ENCODE measurements around the gene PDE1A. TPM values are rescaled to one million over a fixed set of nuclear protein-coding genes. Genes with fewer than 3 reads are reported as not detected.

PDE1A gene
- total RNA-seq, 1 donor from 2014 or later = 14.5 TPM

DNA sequence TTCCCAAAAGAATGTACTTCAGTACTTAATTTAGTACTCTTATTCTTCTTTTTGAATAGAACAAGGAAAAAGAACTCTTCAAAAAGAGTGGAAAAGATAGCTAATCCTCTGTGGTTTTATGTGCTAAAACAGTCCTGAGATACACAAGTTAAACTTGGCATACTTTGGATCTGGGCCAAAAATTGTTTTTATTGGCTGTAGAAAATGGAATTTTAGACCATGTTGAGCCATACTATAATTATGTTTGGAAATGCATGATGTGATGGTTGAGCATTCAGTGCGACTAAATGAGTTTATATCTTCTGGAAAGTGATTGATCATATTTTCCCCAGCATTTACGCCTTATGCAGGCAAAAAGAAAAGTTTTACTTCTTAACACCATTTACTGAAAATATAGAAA is 18.0 kb upstream of the PDE1A start:
- Histone ChIP-seq H3K27me3 (no peaks in the 10 kb centered on the region), H3K36me3 (no peaks in the 10 kb centered on the region), H3K27ac (no peak overlapping the region), H3K9me3 (no peaks in the 10 kb centered on the region), H3K4me1 (no peaks in the 10 kb centered on the region), H3K4me3 (no peak overlapping the region)
- intact Hi-C loops (cut with DNase I) = no loop called here
- no peak for TF ChIP-seq POLR2AphosphoS5 (IDR thresholded peaks at IDR 0.05; ENCODE audit: insufficient read depth in 1 of 2, low read depth in 1 of 2)
- TF ChIP-seq POLR2A (IDR thresholded peaks at IDR 0.05) = no peak
- no peak for DNase-seq (ENCODE audit: extremely low spot score in 2 of 2)

DNA sequence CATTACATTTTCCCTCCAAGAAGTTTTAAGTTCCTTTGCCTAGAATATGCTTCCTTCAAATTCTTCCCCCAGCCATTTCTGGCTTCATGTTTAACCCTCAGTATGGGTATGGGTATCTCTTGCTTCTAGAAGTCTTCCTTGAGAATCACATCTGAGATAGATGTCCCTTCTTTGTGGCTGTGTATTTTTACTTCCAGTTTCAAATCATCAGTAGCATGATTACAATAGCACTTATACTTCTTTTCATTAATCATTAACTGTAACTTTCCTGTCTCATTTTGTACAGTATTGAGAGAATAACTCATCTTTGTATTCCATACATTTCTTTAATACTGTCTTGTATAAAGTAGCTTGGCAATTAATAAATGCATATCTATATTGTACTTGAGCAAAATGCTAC is 17.3 kb upstream of the PDE1A start:
- H3K4me1 ChIP-seq = no peaks in the 10 kb centered on the region
- no peak overlapping the region for H3K4me3 ChIP-seq
- no peaks in the 10 kb centered on the region for H3K36me3 ChIP-seq
- intact Hi-C loops (cut with DNase I) = no loop called here
- no peak for TF ChIP-seq POLR2A (IDR thresholded peaks at IDR 0.05)
- TF ChIP-seq, protein P1, sequence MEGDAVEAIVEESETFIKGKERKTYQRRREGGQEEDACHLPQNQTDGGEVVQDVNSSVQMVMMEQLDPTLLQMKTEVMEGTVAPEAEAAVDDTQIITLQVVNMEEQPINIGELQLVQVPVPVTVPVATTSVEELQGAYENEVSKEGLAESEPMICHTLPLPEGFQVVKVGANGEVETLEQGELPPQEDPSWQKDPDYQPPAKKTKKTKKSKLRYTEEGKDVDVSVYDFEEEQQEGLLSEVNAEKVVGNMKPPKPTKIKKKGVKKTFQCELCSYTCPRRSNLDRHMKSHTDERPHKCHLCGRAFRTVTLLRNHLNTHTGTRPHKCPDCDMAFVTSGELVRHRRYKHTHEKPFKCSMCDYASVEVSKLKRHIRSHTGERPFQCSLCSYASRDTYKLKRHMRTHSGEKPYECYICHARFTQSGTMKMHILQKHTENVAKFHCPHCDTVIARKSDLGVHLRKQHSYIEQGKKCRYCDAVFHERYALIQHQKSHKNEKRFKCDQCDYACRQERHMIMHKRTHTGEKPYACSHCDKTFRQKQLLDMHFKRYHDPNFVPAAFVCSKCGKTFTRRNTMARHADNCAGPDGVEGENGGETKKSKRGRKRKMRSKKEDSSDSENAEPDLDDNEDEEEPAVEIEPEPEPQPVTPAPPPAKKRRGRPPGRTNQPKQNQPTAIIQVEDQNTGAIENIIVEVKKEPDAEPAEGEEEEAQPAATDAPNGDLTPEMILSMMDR (IDR thresholded peaks at IDR 0.05) = no peak
- TF ChIP-seq POLR2AphosphoS5 (IDR thresholded peaks at IDR 0.05; ENCODE audit: insufficient read depth in 1 of 2, low read depth in 1 of 2) = no peak
- H3K27me3 ChIP-seq = no peaks in the 10 kb centered on the region
- no peak overlapping the region for H3K27ac ChIP-seq
- no peak for DNase-seq (ENCODE audit: extremely low spot score in 2 of 2)
- H3K9me3 ChIP-seq = no peaks in the 10 kb centered on the region

DNA sequence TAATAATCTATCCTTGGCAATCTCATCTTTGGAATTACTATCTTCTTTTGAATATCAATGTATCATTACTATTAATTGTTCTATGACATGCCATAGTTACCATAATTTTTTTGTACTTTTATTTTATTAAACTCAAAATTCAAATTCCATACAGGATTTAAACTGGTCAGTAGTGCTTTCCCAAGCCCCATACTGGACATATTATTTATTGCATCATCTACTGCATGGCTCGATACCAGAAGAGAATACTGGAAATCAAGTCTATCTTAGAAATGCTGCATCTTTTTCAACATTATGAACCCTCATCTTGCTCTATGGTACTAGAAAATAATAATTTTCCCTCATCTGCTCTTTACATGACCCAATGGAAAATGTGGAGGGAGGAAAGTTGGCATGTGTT is 9.4 kb upstream of the PDE1A start:
- H3K36me3 ChIP-seq = no peaks in the 10 kb centered on the region
- no peak for DNase-seq (ENCODE audit: extremely low spot score in 2 of 2)
- no peaks in the 10 kb centered on the region for H3K9me3 ChIP-seq
- H3K4me3 ChIP-seq = no peak overlapping the region
- no peak overlapping the region for H3K27ac ChIP-seq
- no peaks in the 10 kb centered on the region for H3K27me3 ChIP-seq
- intact Hi-C loops (cut with DNase I) = no loop called here
- H3K4me1 ChIP-seq = no peaks in the 10 kb centered on the region
- TF ChIP-seq, protein P1 (IDR thresholded peaks at IDR 0.05) = no peak
- TF ChIP-seq POLR2A (IDR thresholded peaks at IDR 0.05) = no peak
- no peak for TF ChIP-seq POLR2AphosphoS5 (IDR thresholded peaks at IDR 0.05; ENCODE audit: insufficient read depth in 1 of 2, low read depth in 1 of 2)

DNA sequence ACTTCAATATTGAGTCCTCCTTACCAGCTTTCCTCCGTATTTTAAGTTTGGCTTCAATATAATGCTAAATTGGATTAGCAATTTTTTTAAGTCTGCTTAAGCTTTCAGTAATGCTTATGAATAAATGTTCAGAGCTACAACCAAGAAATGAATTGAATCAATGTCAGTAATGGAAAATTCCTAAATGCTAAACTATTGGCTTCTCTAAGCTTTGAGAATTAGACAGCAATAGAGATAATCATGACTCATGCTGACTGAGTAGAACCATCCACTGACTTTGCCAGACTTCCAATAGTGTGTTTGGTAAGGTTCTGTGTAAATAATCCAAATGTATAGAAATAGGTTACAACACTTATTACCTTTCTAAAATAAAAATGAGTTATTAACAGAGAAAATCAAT is 8.9 kb upstream of the PDE1A start:
- intact Hi-C loops (cut with DNase I) = no loop called here
- TF ChIP-seq POLR2A (IDR thresholded peaks at IDR 0.05) = no peak
- no peak for TF ChIP-seq POLR2AphosphoS5 (IDR thresholded peaks at IDR 0.05; ENCODE audit: insufficient read depth in 1 of 2, low read depth in 1 of 2)
- TF ChIP-seq, protein P1 (IDR thresholded peaks at IDR 0.05) = no peak
- no peaks in the 10 kb centered on the region for H3K9me3 ChIP-seq
- no peaks in the 10 kb centered on the region for H3K4me1 ChIP-seq
- no peak overlapping the region for H3K4me3 ChIP-seq
- DNase-seq (ENCODE audit: extremely low spot score in 2 of 2) = no peak
- no peak overlapping the region for H3K27ac ChIP-seq
- no peaks in the 10 kb centered on the region for H3K27me3 ChIP-seq
- no peaks in the 10 kb centered on the region for H3K36me3 ChIP-seq

DNA sequence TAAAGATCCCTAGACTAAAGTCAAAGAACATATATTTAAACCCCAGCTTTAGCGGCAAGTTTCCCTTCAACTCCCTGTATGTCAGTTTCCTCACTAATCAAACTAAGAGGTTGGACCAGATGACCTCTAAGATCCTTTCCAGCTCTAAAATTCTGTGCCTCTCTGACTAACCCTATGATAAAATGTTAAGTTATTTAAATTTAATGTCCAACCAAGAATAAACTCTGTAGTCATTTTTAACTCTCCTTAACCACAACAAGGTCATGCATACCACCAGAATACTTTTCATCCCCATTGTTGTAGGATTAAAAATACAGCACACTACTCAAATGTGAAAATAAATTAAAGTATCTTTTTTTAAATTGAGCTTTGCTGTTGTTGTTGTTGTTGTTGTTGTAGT is 5.2 kb upstream of the PDE1A start:
- DNase-seq (ENCODE audit: extremely low spot score in 2 of 2) = no peak
- Histone ChIP-seq H3K27ac (no peak overlapping the region), H3K4me1 (peaks cover 5% of the 10 kb centered on the region), H3K9me3 (no peaks in the 10 kb centered on the region), H3K36me3 (no peaks in the 10 kb centered on the region), H3K27me3 (no peaks in the 10 kb centered on the region), H3K4me3 (no peak overlapping the region)
- TF ChIP-seq POLR2A (IDR thresholded peaks at IDR 0.05) (no peak), POLR2AphosphoS5 (IDR thresholded peaks at IDR 0.05; ENCODE audit: insufficient read depth in 1 of 2, low read depth in 1 of 2) (no peak)
- TF ChIP-seq, protein P1 (IDR thresholded peaks at IDR 0.05) = no peak
- intact Hi-C loops (cut with DNase I) = no loop called here
